ENCODE measurements around the gene ZNF619. TPM values are rescaled to one million over a fixed set of nuclear protein-coding genes. Genes with fewer than 3 reads are reported as not detected.
"Not testable (repeated sequence)": the region's sequence is repeated elsewhere in the genome, so short reads cannot be mapped to it uniquely, and the experiment has no call there.

Gene ZNF619
- total RNA-seq, 4 donors from 2014 or later: 3.9 to 8.1 (median 4.6) TPM

DNA sequence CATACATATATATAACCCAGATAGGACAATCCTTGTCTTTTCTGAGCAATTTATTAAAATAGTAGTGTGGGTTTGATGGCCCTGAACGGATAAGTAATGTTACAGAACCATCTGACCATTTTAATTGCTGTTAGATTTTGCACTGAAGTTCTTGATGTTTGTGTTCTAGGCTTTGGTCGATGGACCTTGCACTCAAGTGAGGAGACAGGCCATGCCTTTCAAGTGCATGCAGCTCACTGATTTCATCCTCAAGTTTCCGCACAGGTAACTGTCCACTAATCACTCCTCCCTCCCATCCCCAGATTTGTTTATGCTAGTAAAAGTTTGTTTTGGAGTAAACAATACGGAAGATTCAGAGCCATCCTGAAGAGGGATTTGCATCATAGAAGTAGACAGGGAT lies 18.4 kb upstream of the ZNF619 start:
- no peak for DNase-seq (ENCODE audit: low spot score in 2 of 2)
- Histone ChIP-seq H3K4me3 (peak overlapping the region in 1 of 4 donors; percentile 99), H3K36me3 (peaks cover 0 to 53% (median 31%) of the 10 kb centered on the region in 3 donors), H3K27ac (peak overlapping the region in 2 of 4 donors; percentile 93 to 96), H3K4me1 (peaks cover 4 to 45% (median 20%) of the 10 kb centered on the region in 4 donors), H3K9me3 (no peaks in the 10 kb centered on the region), H3K27me3 (no peaks in the 10 kb centered on the region)
- TF ChIP-seq EP300 (IDR thresholded peaks at IDR 0.05): no peak
- TF ChIP-seq, protein P1, sequence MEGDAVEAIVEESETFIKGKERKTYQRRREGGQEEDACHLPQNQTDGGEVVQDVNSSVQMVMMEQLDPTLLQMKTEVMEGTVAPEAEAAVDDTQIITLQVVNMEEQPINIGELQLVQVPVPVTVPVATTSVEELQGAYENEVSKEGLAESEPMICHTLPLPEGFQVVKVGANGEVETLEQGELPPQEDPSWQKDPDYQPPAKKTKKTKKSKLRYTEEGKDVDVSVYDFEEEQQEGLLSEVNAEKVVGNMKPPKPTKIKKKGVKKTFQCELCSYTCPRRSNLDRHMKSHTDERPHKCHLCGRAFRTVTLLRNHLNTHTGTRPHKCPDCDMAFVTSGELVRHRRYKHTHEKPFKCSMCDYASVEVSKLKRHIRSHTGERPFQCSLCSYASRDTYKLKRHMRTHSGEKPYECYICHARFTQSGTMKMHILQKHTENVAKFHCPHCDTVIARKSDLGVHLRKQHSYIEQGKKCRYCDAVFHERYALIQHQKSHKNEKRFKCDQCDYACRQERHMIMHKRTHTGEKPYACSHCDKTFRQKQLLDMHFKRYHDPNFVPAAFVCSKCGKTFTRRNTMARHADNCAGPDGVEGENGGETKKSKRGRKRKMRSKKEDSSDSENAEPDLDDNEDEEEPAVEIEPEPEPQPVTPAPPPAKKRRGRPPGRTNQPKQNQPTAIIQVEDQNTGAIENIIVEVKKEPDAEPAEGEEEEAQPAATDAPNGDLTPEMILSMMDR (IDR thresholded peaks at IDR 0.05): no peak
- TF ChIP-seq POLR2A (IDR thresholded peaks at IDR 0.05): no peak
- 90 to 91% methylated on average over 4 of the region's 4 CpGs for WGBS, 2 donors

DNA sequence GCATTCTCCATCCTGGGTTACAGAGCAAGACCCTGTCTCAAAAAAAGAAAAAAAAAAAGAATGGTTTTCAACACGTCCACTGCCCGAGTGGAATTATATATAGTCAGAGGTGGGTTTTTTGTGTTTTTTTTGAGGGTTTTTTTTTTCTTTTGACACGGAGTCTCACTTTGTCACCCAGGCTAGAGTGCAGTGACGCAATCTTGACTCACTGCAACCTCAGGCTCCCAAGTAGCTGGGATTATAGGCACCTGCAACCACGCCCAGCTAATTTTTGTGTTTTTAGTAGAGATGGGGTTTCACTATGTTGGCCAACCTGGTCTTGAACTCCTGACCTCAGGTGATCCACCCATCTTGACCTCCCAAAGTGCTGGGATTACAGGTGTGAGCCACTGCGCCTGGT lies 16.4 kb upstream of the ZNF619 start:
- H3K36me3 ChIP-seq: peaks cover 2 to 73% (median 39%) of the 10 kb centered on the region in 3 donors
- DNase-seq (ENCODE audit: low spot score in 2 of 2); H3K4me3 ChIP-seq; H3K27me3 ChIP-seq; H3K27ac ChIP-seq; H3K9me3 ChIP-seq: not testable (repeated sequence)
- WGBS, 2 donors: 81 to 88% methylated on average over 6 of the region's 6 CpGs
- H3K4me1 ChIP-seq: peaks cover 4 to 38% (median 18%) of the 10 kb centered on the region in 4 donors

- H3K27ac ChIP-seq: no peak overlapping the region
- peaks cover 2 to 80% (median 39%) of the 10 kb centered on the region in 3 donors for H3K36me3 ChIP-seq
- no peak overlapping the region for H3K4me3 ChIP-seq
- 75 to 82% methylated on average over 3 of the region's 3 CpGs for WGBS, 2 donors
- H3K9me3 ChIP-seq: no peaks in the 10 kb centered on the region
- peaks cover 4 to 37% (median 16%) of the 10 kb centered on the region in 4 donors for H3K4me1 ChIP-seq
- TF ChIP-seq EP300 (IDR thresholded peaks at IDR 0.05) (no peak), POLR2A (IDR thresholded peaks at IDR 0.05) (no peak)
- TF ChIP-seq, protein P1 (IDR thresholded peaks at IDR 0.05): no peak
- no peaks in the 10 kb centered on the region for H3K27me3 ChIP-seq
- DNase-seq (ENCODE audit: low spot score in 2 of 2): no peak
These were observed 15.8 kb upstream of the ZNF619 start for GRCh38 chr3:40461161-40461560.

- Histone ChIP-seq H3K36me3 (peaks cover 2 to 90% (median 39%) of the 10 kb centered on the region in 3 donors), H3K4me1 (peaks cover 4 to 29% (median 10%) of the 10 kb centered on the region in 4 donors)
- H3K9me3 ChIP-seq; H3K27ac ChIP-seq; H3K4me3 ChIP-seq; H3K27me3 ChIP-seq; DNase-seq (ENCODE audit: low spot score in 2 of 2): not testable (repeated sequence)
- WGBS, 2 donors: 95 to 96% methylated on average over 7 of the region's 7 CpGs
These were observed 14.1 kb upstream of the ZNF619 start for GRCh38 chr3:40462838-40463237.

- Histone ChIP-seq H3K27ac (no peak overlapping the region), H3K4me3 (no peak overlapping the region), H3K9me3 (no peaks in the 10 kb centered on the region), H3K36me3 (peaks cover 2 to 89% (median 39%) of the 10 kb centered on the region in 3 donors), H3K27me3 (no peaks in the 10 kb centered on the region), H3K4me1 (peaks cover 0 to 22% (median 3%) of the 10 kb centered on the region in 4 donors)
- TF ChIP-seq, protein P1 (IDR thresholded peaks at IDR 0.05): no peak
- TF ChIP-seq EP300 (IDR thresholded peaks at IDR 0.05) (no peak), POLR2A (IDR thresholded peaks at IDR 0.05) (no peak)
- no peak for DNase-seq (ENCODE audit: low spot score in 2 of 2)
- 91 to 94% methylated on average over 2 of the region's 2 CpGs for WGBS, 2 donors
These were observed 13.3 kb upstream of the ZNF619 start for GRCh38 chr3:40463579-40463978.

- H3K36me3 ChIP-seq: peaks cover 2 to 84% (median 29%) of the 10 kb centered on the region in 3 donors
These were observed 12.4 kb upstream of the ZNF619 start for GRCh38 chr3:40464339-40465110.

More at GRCh38 chr3:40464339-40465110, 12.4 kb upstream of the ZNF619 start:
- TF ChIP-seq, protein P1 (IDR thresholded peaks at IDR 0.05): no peak
- TF ChIP-seq POLR2A (IDR thresholded peaks at IDR 0.05) (no peak), EP300 (IDR thresholded peaks at IDR 0.05) (no peak)
- Histone ChIP-seq H3K4me3 (no peak overlapping the region), H3K4me1 (peaks cover 0 to 13% (median 0%) of the 10 kb centered on the region in 4 donors), H3K27me3 (no peaks in the 10 kb centered on the region), H3K27ac (no peak overlapping the region), H3K9me3 (no peaks in the 10 kb centered on the region)
- 72 to 82% methylated on average over 8 to 9 of the region's 9 CpGs for WGBS, 2 donors
- no peak for DNase-seq (ENCODE audit: low spot score in 2 of 2)

All from tibial nerve (tissue), 4 donors.